WTC11 (cell line): Measurements from ENCODE around the gene FKBP5. TPM values are rescaled to one million over a fixed set of nuclear protein-coding genes. Genes with fewer than 3 reads are reported as not detected.

ENCODE experiments used
- ATAC-seq: fragments of 200-7000 bp; cut with Tn5 transposase; 2 replicates; pipeline ENCODE4 v1.10.0; 2021; ENCODE audit warnings: mild to moderate bottlenecking, moderate library complexity
- CTCF ChIA-PET: fragments of 300-600 bp; sonication (Branson Sonifier 250); formaldehyde crosslinking; loops from one replicate; lab custom pipeline; 2021; ENCODE audit warnings: antibody characterized with exemption; lab: Charles Lee
- POLR2A ChIA-PET: fragments of 350-600 bp; sonication (Branson Sonifier 250); formaldehyde crosslinking; loops from one replicate; lab custom pipeline; 2021; ENCODE audit warnings: antibody characterized with exemption; lab: Charles Lee
- DNase-seq: peaks from one replicate; pipeline ENCODE4 v3.0.0; 2021; ENCODE audit warnings: low spot score
- H3K27ac Mint-ChIP-seq: 2 replicates; pipeline ENCODE4 v1.8.0; 2021; ENCODE audit warnings: mixed read lengths
- H3K27me3 Mint-ChIP-seq: 2 replicates; pipeline ENCODE4 v1.8.0; 2021; ENCODE audit warnings: low read depth, mild to moderate bottlenecking, moderate library complexity, mixed read lengths
- H3K36me3 Mint-ChIP-seq: 2 replicates; pipeline ENCODE4 v1.8.0; 2021; ENCODE audit warnings: mixed read lengths
- H3K4me1 Mint-ChIP-seq: 2 replicates; pipeline ENCODE4 v1.8.0; 2022; ENCODE audit warnings: mixed read lengths
- H3K4me3 Mint-ChIP-seq: 2 replicates; pipeline ENCODE4 v1.8.0; 2021; ENCODE audit warnings: mild to moderate bottlenecking, moderate library complexity, mixed read lengths
- H3K9me3 Mint-ChIP-seq: 2 replicates; pipeline ENCODE4 v1.8.0; 2021; ENCODE audit warnings: mixed read lengths
- ATF1 ChIP-seq: sonication (generic); formaldehyde crosslinking; IDR thresholded peaks from 2 replicates; pipeline ENCODE4 v1.8.1; 2023; ENCODE audit warnings: mild to moderate bottlenecking, moderate library complexity, missing genetic modification reagents
- CREM ChIP-seq: sonication (generic); formaldehyde crosslinking; IDR thresholded peaks from 2 replicates; pipeline ENCODE4 v1.8.1; 2022; ENCODE audit warnings: mild to moderate bottlenecking, missing genetic modification reagents, moderate library complexity
- FOXK1 ChIP-seq: sonication (generic); formaldehyde crosslinking; IDR thresholded peaks from 2 replicates; pipeline ENCODE4 v1.8.0; 2022; ENCODE audit warnings: mild to moderate bottlenecking, moderate library complexity, missing genetic modification reagents
- GABPB1 ChIP-seq: sonication (generic); formaldehyde crosslinking; IDR thresholded peaks from 2 replicates; pipeline ENCODE4 v1.8.1; 2023; ENCODE audit warnings: mild to moderate bottlenecking, missing genetic modification reagents
- GRHL2 ChIP-seq: fragments of 250-450 bp; sonication (Bioruptor Pico); IDR thresholded peaks from 2 replicates; pipeline ENCODE4 v1.8.0; 2022; ENCODE audit warnings: mild to moderate bottlenecking, moderate library complexity; ENCODE audit not compliant: insufficient replicate concordance, severe bottlenecking
- GTF2I ChIP-seq: fragments of 250-450 bp; sonication (Bioruptor Pico); conservative IDR thresholded peaks from 2 replicates; pipeline ENCODE4 v1.4.0; 2021; ENCODE audit warnings: mild to moderate bottlenecking
- HMGA2 ChIP-seq: fragments of 250-450 bp; sonication (Bioruptor Pico); IDR thresholded peaks from 2 replicates; pipeline ENCODE4 v1.4.0; 2021; ENCODE audit warnings: mild to moderate bottlenecking, moderate library complexity
- IRF2 ChIP-seq: sonication (generic); formaldehyde crosslinking; IDR thresholded peaks from 2 replicates; pipeline ENCODE4 v1.8.0; 2022; ENCODE audit warnings: low read depth, missing genetic modification reagents, borderline replicate concordance
- RORB ChIP-seq: fragments of 250-450 bp; sonication (Bioruptor Pico); IDR thresholded peaks from 2 replicates; pipeline ENCODE4 v1.9.0; 2021; ENCODE audit warnings: mild to moderate bottlenecking
- TCF7 ChIP-seq: sonication (generic); formaldehyde crosslinking; IDR thresholded peaks from 2 replicates; pipeline ENCODE4 v1.8.0; 2022; ENCODE audit warnings: mild to moderate bottlenecking, low read depth, missing genetic modification reagents, moderate library complexity
- ZBTB21 ChIP-seq: sonication (generic); formaldehyde crosslinking; IDR thresholded peaks from 2 replicates; pipeline ENCODE4 v1.8.1; 2023; ENCODE audit warnings: mild to moderate bottlenecking, missing genetic modification reagents, borderline replicate concordance
- ZNF219 ChIP-seq: sonication (generic); formaldehyde crosslinking; IDR thresholded peaks from 2 replicates; pipeline ENCODE4 v1.8.0; 2023; ENCODE audit warnings: missing genetic modification reagents, mild to moderate bottlenecking, borderline replicate concordance
- ZNF317 ChIP-seq: sonication (generic); formaldehyde crosslinking; IDR thresholded peaks from 2 replicates; pipeline ENCODE4 v1.8.1; 2023; ENCODE audit warnings: low read depth, mild to moderate bottlenecking, moderate library complexity, missing genetic modification reagents, borderline replicate concordance
- total RNA-seq: library from RNA; stranded (reverse); gene quantifications from 3 replicates; pipeline ENCODE4 v1.2.3, GENCODE V29; 2021
- TF ChIP-seq, protein P1 (sequence below): sonication (generic); formaldehyde crosslinking; IDR thresholded peaks from 2 replicates; pipeline ENCODE4 v1.8.1; 2023; ENCODE audit warnings: mild to moderate bottlenecking, missing genetic modification reagents, borderline replicate concordance
- TF ChIP-seq, protein P2 (sequence below): fragments of 250-450 bp; sonication (Bioruptor Pico); IDR thresholded peaks from 2 replicates; pipeline ENCODE4 v1.9.0; 2021; ENCODE audit warnings: mild to moderate bottlenecking
- TF ChIP-seq, protein P3 (sequence below): fragments of 250-450 bp; sonication (Bioruptor Pico); conservative IDR thresholded peaks from 2 replicates; pipeline ENCODE4 v1.9.0; 2021; ENCODE audit warnings: mild to moderate bottlenecking
- TF ChIP-seq, protein P4 (sequence below): fragments of 200-600 bp; IDR thresholded peaks from 2 replicates; pipeline ENCODE4 v1.8.0; 2022; ENCODE audit warnings: antibody characterized with exemption
- TF ChIP-seq, protein P5 (sequence below): fragments of 250-450 bp; sonication (Bioruptor Pico); IDR thresholded peaks from 2 replicates; pipeline ENCODE4 v1.9.0; 2021; ENCODE audit warnings: moderate library complexity, mild to moderate bottlenecking, inconsistent platforms, borderline replicate concordance

FKBP5 gene
- total RNA-seq, 1 experiment from 2014 or later, result 27.2 TPM

DNA sequence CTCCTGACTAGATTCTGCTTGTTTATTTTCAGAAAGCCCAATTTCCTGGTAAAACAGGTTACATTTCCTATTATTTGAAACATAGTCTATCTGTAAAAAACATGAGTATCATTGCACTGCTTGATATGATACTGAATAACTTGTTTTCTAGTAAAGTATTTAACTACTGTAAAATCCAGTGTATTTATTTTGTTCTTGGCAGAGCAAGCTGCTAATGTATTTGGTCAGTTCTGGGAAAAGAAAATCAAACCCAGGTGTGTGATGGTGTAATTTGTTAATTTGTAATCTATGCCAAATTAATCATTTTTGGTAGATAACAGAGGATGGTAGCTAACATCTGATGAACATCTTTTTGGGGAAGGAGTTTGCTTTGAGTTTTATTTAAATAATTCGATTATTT is 50.8 kb downstream of the FKBP5 start:
- TF ChIP-seq ZNF219 (CRISPR knock-in tag) (no peak), RORB (CRISPR knock-in tag) (no peak), GABPB1 (no peak), CREM (CRISPR knock-in tag) (no peak), HMGA2 (CRISPR knock-in tag) (no peak), FOXK1 (CRISPR knock-in tag) (no peak), GTF2I (CRISPR knock-in tag) (no peak), IRF2 (no peak), TCF7 (CRISPR knock-in tag) (no peak), GRHL2 (CRISPR knock-in tag) (no peak)
- TF ChIP-seq, protein P1, sequence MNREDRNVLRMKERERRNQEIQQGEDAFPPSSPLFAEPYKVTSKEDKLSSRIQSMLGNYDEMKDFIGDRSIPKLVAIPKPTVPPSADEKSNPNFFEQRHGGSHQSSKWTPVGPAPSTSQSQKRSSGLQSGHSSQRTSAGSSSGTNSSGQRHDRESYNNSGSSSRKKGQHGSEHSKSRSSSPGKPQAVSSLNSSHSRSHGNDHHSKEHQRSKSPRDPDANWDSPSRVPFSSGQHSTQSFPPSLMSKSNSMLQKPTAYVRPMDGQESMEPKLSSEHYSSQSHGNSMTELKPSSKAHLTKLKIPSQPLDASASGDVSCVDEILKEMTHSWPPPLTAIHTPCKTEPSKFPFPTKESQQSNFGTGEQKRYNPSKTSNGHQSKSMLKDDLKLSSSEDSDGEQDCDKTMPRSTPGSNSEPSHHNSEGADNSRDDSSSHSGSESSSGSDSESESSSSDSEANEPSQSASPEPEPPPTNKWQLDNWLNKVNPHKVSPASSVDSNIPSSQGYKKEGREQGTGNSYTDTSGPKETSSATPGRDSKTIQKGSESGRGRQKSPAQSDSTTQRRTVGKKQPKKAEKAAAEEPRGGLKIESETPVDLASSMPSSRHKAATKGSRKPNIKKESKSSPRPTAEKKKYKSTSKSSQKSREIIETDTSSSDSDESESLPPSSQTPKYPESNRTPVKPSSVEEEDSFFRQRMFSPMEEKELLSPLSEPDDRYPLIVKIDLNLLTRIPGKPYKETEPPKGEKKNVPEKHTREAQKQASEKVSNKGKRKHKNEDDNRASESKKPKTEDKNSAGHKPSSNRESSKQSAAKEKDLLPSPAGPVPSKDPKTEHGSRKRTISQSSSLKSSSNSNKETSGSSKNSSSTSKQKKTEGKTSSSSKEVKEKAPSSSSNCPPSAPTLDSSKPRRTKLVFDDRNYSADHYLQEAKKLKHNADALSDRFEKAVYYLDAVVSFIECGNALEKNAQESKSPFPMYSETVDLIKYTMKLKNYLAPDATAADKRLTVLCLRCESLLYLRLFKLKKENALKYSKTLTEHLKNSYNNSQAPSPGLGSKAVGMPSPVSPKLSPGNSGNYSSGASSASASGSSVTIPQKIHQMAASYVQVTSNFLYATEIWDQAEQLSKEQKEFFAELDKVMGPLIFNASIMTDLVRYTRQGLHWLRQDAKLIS (CRISPR knock-in tag), result no peak
- TF ChIP-seq, protein P2, sequence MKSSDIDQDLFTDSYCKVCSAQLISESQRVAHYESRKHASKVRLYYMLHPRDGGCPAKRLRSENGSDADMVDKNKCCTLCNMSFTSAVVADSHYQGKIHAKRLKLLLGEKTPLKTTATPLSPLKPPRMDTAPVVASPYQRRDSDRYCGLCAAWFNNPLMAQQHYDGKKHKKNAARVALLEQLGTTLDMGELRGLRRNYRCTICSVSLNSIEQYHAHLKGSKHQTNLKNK (CRISPR knock-in tag), result no peak
- TF ChIP-seq, protein P3, sequence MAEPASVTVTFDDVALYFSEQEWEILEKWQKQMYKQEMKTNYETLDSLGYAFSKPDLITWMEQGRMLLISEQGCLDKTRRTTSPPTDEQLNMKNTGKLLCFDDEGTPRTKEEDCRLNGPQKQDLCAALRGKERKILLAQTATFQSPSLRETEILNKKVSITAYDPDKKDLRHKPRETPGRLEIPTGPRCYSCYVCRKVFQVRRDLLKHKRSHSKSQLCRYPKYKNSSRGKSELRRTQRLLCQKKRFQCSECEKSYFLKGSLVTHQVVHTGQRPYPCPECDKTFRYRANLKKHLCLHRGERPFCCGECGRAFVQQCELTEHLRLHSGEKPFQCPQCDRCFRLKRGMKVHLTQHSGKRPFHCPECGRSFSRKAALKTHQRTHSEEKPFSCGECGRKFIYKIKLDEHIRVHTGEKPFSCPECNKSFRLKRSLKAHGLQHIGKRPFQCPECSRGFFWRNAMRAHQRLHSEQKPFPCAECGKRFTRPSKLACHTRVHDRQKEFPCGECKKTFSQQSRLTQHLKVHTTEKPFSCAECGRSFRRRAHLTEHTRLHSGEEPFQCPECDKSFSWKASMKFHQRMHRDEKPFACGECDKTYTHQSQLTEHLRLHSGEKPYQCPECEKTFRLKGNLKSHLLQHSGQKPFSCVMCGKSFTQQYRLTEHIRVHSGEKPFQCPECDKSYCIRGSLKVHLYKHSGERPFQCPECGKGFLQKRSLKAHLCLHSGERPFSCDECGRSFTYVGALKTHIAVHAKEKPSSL (CRISPR knock-in tag), result no peak
- H3K27ac Mint-ChIP-seq, result no peak overlapping the region
- no peak overlapping the region for H3K4me3 Mint-ChIP-seq
- H3K4me1 Mint-ChIP-seq, result peaks cover 8% of the 10 kb centered on the region
- no peaks in the 10 kb centered on the region for H3K9me3 Mint-ChIP-seq
- no peaks in the 10 kb centered on the region for H3K27me3 Mint-ChIP-seq
- ChIA-PET POLR2A (no interaction called here), CTCF (interaction anchor here (1.5 kb wide), 1 partner anchor 115 kb away, joined by 4 read pairs; no protein-coding TSS in a partner anchor)
- H3K36me3 Mint-ChIP-seq, result peaks cover 11% of the 10 kb centered on the region
- DNase-seq (no peak), ATAC-seq (no peak)

DNA sequence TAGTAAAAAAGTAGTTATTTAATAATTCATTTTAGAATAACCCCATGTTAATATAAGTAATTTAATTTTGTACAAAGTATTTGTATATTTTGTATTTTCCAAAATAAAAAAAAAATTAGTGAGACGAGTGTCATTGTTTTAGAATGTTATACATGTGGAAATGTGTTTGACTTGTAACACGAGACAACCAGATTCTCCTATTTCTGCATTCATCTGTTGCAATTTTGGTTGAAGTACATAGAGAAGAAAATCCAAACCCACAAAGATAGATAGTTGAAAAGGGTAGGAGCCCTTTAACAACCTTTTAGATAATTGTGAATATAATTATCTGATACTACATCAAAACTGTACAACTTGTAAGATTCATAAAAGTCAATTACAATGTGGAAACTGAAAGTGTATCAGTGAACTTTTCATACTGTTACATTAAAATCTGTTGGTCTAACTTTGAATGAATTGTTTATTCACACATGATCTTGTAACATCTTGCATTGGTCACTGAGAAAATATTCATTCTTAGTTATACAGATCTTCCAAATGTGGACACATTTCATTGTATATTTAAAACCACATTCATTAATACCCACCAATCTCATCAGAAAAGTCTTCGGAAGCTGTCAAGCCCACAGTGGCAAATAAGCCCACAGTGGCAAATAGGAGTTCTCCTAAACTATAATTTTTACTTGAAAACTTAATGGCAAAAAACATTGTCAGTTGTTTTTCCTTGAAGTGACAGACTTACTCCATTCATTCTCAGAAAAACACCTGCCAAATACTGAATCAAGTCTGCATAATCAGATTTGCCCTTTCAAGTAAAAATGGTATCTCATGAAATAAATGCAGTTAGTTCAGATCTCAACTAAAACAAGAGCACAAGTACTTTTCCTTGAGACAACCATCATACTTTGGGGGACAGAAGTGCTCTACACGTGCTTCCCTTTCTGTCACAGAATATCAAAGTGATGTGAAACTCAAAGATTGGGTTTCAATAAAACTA is 52.8 kb downstream of the FKBP5 start:
- no peak overlapping the region for H3K4me3 Mint-ChIP-seq
- ATAC-seq (no peak), DNase-seq (no peak)
- no peaks in the 10 kb centered on the region for H3K27me3 Mint-ChIP-seq
- ChIA-PET CTCF (interaction anchor here (1.5 kb wide), 1 partner anchor 293 kb away, joined by 3 read pairs; the partner anchor contains the start of gene PPARD), POLR2A (no interaction called here)
- peaks cover 8% of the 10 kb centered on the region for H3K4me1 Mint-ChIP-seq
- H3K9me3 Mint-ChIP-seq, result no peaks in the 10 kb centered on the region
- no peak overlapping the region for H3K27ac Mint-ChIP-seq
- peaks cover 11% of the 10 kb centered on the region for H3K36me3 Mint-ChIP-seq
- TF ChIP-seq ZBTB21 (CRISPR knock-in tag), result no peak
- TF ChIP-seq, protein P4, sequence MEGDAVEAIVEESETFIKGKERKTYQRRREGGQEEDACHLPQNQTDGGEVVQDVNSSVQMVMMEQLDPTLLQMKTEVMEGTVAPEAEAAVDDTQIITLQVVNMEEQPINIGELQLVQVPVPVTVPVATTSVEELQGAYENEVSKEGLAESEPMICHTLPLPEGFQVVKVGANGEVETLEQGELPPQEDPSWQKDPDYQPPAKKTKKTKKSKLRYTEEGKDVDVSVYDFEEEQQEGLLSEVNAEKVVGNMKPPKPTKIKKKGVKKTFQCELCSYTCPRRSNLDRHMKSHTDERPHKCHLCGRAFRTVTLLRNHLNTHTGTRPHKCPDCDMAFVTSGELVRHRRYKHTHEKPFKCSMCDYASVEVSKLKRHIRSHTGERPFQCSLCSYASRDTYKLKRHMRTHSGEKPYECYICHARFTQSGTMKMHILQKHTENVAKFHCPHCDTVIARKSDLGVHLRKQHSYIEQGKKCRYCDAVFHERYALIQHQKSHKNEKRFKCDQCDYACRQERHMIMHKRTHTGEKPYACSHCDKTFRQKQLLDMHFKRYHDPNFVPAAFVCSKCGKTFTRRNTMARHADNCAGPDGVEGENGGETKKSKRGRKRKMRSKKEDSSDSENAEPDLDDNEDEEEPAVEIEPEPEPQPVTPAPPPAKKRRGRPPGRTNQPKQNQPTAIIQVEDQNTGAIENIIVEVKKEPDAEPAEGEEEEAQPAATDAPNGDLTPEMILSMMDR, result no peak
- TF ChIP-seq ATF1 (CRISPR knock-in tag), result no peak
- TF ChIP-seq FOXK1 (CRISPR knock-in tag), result no peak
- TF ChIP-seq, protein P5, sequence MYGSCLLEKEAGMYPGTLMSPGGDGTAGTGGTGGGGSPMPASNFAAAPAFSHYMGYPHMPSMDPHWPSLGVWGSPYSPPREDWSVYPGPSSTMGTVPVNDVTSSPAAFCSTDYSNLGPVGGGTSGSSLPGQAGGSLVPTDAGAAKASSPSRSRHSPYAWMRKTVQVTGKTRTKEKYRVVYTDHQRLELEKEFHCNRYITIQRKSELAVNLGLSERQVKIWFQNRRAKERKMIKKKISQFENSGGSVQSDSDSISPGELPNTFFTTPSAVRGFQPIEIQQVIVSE, result no peak
- TF ChIP-seq ZNF317 (CRISPR knock-in tag), result no peak
